Embryonic facial prominence (tissue), 1 donor: ENCODE data around the gene DCLK2.

Source experiments
- DNase-seq: peaks from one replicate; pipeline ENCODE4 v3.0.0-alpha.2; 2016; ENCODE audit errors: extremely low spot score

DCLK2 gene

DNA sequence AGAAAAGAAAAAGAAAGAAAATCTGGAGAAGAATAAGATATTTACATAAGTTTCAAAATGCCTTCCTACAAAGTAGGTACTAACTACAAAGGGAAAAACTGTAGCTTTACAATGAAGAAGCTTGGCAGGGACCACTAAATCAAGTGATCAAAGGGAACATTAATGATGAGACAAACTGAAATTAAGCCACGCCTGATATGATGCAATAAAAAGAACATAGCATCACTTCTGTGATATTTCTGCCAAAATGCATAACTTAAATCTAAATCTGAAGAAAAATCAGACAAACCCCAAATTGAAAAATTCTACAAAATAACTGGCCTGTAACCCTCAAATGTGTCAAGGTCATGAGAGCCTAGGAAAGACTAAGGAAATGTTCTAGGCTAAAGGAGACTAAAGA is 8.9 kb upstream of the DCLK2 start:
- DNase-seq = no peak

DNA sequence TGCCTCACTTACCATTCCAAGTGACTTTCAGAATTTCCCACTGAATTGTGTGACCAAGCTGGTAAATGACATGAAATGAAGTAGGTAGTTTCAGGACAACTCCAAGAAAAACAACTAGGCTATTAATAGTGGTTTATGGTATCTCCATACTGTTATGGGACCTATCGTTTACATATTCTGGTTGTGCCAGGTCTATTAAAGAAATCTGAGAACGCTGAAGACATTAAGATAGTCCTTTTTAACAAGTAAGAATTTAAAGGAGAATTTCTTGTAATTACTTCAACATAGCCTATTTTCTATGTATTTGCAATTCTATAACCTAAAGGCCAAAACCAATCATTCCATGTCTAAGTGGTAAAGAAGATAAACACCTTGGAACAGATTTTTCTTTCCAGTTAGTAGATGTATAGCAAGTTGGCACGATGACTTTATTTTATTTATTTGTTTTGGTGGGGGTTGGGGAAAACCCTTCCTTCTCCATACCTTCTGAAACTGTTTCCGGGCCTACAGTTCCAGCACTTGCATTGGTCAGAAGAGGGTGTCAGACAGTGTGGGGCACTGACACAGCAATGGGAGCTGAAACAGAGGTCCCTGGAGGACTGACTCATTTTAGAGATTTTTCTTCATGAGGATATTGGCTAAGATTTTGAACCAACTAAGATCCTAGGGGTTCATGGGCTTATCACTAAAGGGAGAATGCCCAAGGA is 7.6 kb upstream of the DCLK2 start:
- no peak for DNase-seq

DNA sequence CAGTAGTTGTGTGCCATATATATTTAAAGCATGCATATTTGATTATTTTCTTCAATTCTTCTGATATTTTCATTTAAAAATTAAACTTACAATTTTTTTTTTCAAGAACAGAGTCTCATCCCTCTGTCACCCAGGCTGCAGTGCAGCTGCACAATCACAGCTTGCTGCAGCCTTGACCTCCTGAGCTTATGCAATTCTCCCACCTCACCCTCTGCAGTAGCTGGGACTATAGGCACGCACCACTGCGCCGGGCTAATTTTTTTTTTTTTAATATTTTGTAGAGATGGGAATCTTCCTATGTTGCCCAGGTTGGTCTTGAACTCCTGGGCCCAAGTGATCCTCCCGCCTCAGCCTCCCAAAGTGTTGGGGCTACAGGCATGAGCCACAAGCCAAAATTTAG is 5.8 kb upstream of the DCLK2 start:
- no peak for DNase-seq

DNA sequence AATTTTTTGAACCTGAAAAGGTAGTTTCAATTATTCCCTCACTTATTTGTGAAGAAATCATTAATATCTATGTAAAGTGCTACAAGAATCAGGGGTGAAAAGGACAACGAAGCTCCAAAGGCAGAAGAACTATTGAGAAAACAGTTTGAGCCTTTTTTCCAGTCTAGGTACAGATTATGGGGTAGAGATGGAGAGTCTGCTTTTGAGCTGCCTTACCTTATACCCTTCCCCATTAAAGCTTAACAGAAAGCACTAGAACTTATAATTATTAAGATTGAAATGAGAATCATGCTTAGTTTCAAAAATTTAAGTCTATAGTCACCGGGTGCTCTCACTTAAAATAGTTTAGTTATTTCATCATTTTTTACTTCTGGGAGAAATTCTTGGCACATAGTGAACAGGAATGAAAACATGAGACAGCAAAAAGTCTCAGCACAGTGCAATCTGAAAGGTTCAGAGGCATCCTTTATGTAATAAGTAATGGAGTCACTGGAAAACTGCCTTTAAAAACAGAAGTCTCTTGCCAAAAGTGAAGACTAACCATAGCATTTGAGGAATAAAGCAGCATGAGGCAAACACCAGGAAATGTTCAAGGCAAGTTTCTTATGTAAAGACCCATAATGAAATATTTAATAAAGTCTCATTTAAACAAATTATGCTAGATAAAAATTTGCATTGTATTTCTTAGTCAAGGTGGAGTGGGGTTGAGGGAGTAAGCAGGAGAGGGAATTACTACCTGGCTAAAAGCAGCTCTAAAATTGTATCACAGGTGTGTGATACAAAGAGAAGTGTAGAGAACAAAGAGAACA is 5.1 kb upstream of the DCLK2 start:
- peak; percentile 34 for DNase-seq

DNA sequence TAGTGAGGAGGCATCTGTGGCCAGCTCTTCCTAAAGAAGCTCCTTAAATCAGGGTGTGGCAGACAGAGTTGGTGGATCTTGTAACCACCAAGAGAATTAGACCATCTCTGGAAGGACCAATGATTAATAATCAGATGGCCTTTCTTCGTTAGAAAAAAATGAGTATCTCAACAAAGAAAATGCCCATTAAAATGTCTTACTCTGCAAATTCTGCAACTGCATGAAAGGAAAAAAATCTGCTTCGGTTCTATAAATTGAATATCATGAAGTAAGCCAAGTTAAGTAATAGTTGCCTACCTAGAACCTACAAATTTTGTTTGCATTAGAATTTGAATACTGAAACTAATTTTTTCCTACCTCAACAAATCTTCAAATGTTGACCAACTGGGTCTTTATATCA is 4.2 kb upstream of the DCLK2 start:
- no peak for DNase-seq

DNA sequence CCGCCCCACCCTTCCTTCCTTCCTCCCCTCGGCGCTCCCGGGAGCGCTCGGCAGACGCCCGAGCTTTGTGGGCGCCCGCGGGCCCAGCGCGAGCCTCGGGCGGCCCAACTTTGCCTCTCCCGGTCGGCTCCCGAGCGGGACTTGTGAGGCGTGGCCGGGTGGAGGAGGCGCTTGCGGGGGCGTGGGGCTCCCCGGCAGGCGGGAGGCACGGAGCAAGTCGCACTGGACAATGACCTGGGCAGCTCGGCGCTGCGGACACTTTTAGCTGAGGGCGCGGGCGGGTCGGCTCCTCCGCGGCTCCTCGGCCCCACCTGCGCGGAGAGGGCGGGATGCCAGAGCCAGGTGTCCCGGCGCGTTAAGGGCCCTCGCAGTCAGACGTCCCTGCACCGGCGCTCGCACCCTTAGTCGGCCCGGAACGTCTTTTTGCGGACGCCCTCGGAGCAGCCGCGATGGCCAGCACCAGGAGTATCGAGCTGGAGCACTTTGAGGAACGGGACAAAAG is 385 bp downstream of the DCLK2 start:
- no peak for DNase-seq

DNA sequence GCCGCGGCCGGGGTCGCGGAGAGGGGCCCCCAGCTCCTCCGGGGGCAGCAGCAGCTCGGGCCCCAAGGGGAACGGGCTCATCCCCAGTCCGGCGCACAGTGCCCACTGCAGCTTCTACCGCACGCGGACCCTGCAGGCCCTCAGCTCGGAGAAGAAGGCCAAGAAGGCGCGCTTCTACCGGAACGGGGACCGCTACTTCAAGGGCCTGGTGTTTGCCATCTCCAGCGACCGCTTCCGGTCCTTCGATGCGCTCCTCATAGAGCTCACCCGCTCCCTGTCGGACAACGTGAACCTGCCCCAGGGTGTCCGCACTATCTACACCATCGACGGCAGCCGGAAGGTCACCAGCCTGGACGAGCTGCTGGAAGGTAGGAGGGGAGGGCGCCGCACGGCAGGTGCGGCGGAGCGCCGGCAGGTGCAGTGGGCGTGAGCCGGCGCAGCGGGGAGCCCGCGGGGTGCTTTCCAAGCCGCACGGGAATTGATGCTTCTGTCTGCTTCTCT is 886 bp downstream of the DCLK2 start:
- DNase-seq = no peak

DNA sequence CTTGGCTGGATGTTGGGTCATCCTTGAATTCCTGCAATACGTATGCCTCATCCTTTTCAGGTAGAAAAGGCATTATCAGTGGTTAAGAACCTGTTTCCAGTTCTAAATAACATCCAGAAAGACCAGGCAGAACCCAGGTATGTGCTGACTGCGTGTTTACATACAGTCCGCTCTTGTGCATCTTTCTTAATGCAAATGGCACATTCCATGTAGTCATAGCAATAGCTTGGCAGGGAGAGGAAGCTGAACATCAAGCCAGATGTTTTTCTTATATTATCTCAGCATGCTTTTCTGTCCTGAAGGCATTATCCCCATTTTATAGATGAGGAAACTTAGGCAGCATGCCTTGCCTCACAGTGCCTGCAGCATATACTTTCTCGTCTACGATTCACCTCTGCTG is 2.1 kb downstream of the DCLK2 start:
- peak; percentile 27 for DNase-seq

DNA sequence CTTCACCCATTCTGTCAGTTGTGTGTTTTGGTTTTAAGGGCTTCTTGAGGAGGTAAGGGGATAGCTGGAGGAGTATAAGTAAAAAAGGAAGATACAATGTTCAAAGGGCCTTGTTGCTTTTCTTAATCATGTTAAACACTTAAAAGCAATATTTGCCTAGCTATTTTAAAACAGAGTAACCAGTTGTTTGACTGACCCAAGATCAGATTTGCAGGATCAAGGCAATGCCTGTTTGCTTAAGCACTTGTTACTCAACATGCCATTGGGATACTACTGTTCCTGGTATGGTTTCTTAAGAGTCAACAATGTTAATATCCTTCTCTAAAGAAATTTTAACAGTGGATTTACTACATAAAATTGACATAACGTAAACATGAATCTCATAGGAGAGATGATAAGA is 2.6 kb downstream of the DCLK2 start:
- no peak for DNase-seq

DNA sequence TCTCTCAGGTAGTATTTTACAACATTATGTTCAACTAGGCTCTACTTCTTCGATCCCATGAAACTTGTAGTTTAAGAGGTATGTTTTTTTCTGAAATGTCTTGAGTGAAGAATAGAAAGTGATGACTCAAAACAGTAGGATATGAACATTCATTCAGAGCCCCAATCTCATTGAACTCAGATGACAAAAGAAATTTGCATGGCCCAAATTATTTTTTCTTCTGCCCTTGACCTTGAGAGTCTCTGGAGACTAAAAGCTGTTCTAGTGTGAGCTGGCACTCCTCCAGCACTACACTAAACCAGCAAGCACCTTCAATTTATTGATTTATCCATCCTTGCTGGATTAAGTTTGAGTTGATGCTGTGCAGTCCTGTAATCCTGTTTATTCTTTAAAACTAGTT is 4.0 kb downstream of the DCLK2 start:
- DNase-seq = no peak

DNA sequence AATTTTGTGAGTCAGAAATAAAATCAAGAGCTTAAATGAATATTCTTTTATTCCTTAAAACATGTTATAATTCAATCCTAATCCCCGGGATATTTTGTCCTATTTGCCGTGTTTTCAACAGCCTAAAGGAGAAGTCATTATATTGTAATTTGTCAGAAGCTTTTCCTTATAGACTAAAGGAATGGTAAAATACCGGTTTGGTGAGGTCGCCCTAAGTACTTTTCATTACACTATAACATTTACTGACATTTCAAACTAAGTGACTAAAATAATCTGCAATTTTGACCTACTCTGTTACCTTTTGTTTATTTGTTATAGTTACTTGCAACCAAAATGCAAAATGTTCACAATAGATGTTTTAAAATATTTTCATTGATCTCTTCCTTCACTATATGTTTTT is 8.8 kb downstream of the DCLK2 start:
- no peak for DNase-seq

DNA sequence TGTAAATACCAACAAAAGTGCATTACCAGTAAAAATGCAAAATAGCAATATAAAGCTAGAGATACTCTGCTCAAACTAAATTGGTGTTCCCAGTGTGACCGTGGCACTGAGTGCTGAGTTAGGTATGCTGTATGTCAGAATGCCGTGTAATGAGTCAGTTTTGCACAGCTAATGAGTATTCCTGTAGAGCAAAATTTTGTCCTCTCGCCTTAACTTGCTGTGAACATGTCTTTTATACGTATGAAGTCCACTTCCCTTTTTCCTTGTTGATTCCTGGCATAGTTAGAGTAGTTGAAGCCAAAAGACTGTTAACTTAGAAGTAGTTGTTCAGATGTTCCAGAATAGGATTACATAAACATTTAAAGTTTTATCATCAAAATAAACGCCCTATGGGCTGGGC is 11.5 kb downstream of the DCLK2 start:
- no peak for DNase-seq

DNA sequence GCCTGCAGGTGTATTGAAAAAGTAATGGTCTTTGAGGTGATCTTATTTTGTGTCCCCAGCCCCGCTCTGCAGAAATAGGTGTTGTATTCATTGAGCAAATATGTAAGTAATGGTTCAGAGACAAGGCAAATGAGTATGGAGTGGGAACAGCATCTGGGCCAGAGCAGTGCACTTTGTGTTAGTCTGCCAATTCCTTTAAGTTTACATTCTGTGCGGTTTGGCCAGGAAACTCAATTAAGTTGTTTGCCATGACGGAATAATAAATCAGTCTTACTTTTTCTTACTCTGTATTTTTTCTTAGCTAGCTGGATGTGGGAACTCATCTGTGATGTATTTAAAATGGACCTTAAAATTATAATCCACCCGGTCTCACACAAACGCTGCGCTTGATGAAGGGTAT is 12.6 kb downstream of the DCLK2 start:
- no peak for DNase-seq

DNA sequence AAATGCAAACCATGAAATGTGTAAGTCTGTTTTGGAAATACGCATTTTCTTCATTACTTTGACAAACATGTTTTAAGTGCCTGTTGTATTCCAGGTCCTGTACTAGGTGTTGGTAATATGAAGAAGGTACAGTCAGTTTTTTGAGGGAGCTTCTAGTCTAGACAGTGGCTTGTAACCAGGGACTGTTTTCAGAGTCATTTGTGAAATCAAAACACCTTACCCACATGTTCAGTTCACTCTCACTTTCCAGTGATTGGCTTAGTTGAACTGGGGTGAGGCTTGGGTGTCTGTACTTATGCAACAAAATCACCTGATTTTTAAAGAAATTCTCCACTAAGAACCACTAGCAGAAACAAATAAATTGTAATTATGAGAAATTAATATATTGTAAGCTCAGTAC is 16.4 kb downstream of the DCLK2 start:
- no peak for DNase-seq

DNA sequence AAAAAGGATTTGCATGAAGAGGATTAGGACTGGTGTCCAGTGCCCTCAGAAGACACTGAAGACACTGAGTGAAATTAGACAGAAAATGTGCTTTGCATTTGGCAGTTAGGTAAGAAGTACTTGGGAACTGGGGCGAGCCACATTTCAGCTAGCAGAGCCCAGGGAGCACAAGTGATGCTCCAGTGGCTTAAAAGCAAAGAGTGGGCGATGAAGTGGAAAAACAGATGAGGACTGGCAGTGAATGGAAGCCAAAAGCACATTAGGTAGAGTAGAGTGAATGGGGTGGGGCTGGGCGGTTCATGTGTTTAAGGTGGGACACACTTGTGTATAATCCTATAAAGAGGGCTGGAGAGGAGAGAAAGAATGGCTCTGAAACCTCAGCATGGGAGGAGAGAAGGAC is 18.4 kb downstream of the DCLK2 start:
- DNase-seq = no peak

DNA sequence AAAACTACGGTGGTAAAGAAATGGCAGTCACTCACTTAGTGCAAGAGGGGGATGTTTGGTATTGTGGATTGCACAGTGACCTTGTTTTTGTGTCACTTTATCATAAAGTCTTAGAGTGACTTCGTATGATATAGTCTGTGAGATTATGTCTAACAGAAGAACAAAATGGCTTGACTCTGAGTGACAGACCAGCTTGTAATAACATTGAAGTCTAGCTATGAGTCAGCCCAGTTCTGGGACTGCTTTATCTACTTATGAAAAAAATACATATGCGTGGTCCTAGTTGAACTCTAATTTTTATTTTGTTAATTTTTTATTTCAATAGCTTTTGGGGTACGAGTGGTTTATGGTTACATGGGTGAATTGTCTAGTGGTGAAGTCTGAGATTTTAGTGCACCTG is 20.0 kb downstream of the DCLK2 start:
- DNase-seq = no peak

DNA sequence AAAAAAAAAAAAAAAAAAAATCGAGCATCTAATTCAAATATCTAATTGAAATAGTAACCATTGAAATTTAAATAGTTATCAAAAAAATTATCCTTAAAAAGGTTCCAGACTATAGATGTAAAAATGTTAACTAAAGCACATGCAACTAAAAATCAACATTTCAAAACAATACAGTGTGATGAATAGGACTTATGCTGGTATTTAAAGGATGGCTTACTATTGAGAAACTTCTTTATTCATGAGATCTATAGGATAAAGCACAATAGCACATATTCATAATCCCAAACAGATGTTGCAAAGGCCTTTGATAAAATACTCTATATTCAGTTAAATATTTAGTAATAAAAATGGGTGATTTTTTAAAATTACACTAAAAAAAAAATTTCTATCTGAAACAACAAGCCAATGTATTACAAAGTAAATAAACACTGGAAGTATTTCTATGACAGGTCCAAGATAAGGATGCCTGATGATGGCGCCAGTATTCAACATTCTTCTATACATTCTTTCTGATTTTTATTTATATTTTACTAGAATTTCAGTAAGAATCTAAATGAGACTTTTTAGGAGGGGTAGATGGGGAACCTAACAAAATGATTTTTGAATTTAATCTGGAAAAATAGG is 26.3 kb downstream of the DCLK2 start:
- DNase-seq = no peak

DNA sequence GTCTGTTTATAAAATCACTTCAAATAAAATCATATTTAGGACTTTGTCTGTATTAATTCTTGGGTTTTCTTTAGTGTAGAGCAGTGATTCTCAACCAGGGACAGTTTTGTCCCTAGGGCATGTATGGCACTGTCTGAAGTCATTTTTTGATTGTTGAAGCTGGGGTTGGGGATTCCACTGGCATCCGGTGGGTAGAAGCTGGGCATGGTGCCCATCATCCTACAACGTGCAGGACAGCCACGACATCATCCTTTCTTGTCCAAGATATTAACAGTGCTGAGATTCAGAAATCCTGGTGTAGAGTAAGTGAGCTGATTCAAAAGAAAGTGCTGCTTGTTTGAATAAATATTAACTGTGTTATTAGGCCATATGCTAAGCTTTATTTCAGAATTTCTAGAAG is 28.6 kb downstream of the DCLK2 start:
- DNase-seq = no peak

DNA sequence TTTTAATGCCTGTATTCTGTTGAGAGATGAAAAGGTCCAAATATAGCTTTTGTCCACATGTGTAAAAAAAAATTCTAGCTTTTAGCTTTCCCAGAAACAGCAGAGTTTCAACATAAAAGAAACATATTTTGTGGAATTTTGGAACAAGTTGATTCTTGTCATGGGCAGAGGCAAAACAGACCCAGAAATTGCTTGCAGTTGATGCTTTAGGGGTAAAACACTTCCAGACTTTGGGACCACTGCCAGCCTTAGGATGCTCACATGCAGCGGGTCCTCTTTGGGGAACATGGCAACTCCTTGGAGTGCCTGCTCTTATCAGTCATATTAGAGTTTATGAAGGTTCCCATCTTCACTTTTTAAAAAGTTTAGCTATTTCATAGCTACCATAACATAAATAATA is 30.4 kb downstream of the DCLK2 start:
- peak; percentile 69 for DNase-seq

DNA sequence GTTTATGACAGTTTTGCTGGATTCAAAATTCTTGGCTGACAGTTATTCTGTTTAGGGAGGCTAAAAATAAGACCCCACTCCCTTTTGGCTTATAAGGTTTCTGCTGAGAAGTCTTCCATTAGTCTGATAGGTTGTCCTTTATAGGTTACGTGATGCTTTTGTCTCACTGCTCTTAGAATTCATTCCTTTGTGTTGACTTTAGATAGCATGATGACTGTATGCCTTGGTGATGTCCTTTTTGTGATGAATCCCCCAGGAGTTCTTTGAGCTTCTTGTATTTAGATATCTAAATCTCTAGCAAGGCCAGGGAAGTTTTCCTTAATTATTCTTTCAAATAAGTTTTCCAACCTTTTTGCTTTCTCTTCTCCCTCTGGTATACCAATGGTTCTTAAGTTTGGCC is 36.4 kb downstream of the DCLK2 start:
- DNase-seq = no peak

DNA sequence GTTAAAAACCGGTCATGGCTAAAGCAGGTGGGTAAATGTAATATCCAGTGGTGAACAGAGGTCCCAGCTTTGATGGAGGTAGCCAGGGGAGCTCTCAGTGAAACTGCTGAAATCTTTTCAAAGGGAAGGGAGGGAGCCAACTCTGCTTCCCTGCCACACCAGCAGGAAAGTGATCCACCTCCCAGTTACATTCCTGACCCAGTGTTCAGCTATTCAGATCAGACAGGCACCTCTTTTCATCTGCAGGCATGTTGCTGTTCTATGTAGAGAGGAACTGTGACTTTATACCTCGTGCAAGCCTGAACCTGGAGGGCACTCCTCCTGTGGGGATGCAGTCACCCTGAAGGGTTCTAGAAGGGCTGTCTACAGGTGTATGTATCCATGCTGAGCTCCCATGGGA is 37.6 kb downstream of the DCLK2 start:
- DNase-seq = no peak

DNA sequence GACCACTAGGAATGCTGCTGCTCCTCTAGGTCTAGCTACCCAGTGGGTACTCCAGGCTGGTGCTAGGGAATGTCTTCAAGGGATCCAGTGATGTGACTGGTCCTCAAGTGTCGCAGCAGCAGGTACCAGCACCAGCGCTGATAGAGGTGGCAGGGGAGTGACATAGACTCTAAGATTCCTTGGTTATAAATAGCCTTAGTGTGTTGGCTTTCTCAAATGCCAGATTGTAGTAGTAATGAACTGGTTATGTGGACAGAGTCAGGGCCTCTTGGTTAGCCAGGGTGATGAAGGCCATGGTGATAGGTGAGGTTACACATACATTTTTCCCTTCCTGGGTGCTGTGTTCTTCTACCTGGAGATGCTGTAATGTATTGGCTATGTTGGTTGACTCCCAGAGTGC is 38.3 kb downstream of the DCLK2 start:
- DNase-seq = no peak

DNA sequence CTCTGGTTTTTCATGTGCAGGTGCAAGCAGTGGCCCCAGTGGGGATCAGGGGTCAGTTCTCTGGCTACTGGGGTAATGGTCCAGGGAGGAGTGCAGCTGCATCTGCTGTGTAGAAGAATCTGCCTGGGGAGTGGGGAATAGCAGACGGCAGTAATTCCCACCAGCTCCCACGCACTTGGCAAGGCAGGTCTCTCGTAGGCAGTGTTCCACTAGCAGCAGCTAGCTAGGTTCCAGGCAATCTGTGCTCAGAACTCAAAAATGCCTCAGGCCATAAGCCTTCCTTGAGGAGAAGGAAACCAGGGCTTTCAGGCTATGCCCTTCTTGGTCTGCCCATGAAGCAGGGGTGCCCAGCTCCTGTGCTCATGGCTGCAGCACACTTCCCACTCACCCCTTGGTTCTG is 38.8 kb downstream of the DCLK2 start:
- no peak for DNase-seq
